H1 (cell line): ENCODE data around the gene CD44. TPM values are rescaled to one million over a fixed set of nuclear protein-coding genes. Genes with fewer than 3 reads are reported as not detected.

Experiments used
- CTCF ChIA-PET: fragments of 300-600 bp; sonication (Branson Sonifier 250); formaldehyde crosslinking; loops from one replicate; lab custom pipeline; 2021; ENCODE audit not compliant: partially characterized antibody; lab: Charles Lee
- POLR2A ChIA-PET: fragments of 300-600 bp; sonication (Branson Sonifier 250); formaldehyde crosslinking; loops from one replicate; lab custom pipeline; 2021; ENCODE audit warnings: inconsistent platforms; ENCODE audit not compliant: partially characterized antibody; lab: Charles Lee
- DNase-seq, 2 experiments: peaks; one replicate each; pipeline versions ENCODE4 v3.0.0 to v3.0.0-alpha.2; 2010 to 2022; ENCODE audit warnings: low spot score in 2 of 2, low read depth in 1 of 2, mixed read lengths in 1 of 2
- FAIRE-seq: peaks from 2 replicates; lab custom pipeline; 2011; peaks lifted over from hg19 to GRCh38; lab: Jason Lieb, UNC
- H2AFZ ChIP-seq: 2 replicates; pipeline ENCODE4 v1.8.1; 2012; ENCODE audit warnings: low read length, inconsistent platforms
- H2AK5ac ChIP-seq: 2 replicates; pipeline ENCODE4 v1.6.1; 2013; ENCODE audit warnings: low read depth, low read length
- H2BK120ac ChIP-seq: replicated peaks from 2 replicates; pipeline ENCODE3; 2013; ENCODE audit warnings: low read depth, low read length, inconsistent platforms
- H2BK12ac ChIP-seq: 2 replicates; pipeline ENCODE4 v1.6.1; 2013; ENCODE audit warnings: low read depth, low read length
- H2BK15ac ChIP-seq: 2 replicates; pipeline ENCODE4 v1.6.1; 2013; ENCODE audit warnings: low read length
- H2BK20ac ChIP-seq: 2 replicates; pipeline ENCODE4 v1.6.1; 2013; ENCODE audit warnings: low read length
- H2BK5ac ChIP-seq: 2 replicates; pipeline ENCODE4 v1.6.1; 2013; ENCODE audit warnings: low read depth, low read length
- H3K14ac ChIP-seq: 2 replicates; pipeline ENCODE4 v1.6.1; 2013; ENCODE audit warnings: inconsistent platforms; ENCODE audit not compliant: insufficient read length
- H3K18ac ChIP-seq: 2 replicates; pipeline ENCODE4 v1.6.1; 2013; ENCODE audit warnings: low read length; ENCODE audit errors: extremely low read depth
- H3K23ac ChIP-seq: 2 replicates; pipeline ENCODE4 v1.6.1; 2013; ENCODE audit warnings: inconsistent platforms; ENCODE audit not compliant: insufficient read length
- H3K23me2 ChIP-seq: 2 replicates; pipeline ENCODE4 v1.6.1; 2013; ENCODE audit warnings: low read depth, low read length
- H3K27ac ChIP-seq: 2 replicates; pipeline ENCODE4 v1.6.1; 2011; ENCODE audit warnings: low read depth, low read length, inconsistent platforms
- H3K27me3 ChIP-seq, 4 experiments: replicated peaks in 1 of 4; 1 replicate in 1 of 4; 2 replicates in 3 of 4; pipeline versions ENCODE4 v1.6.1 to v1.8.1; 2011 to 2013; ENCODE audit warnings: low read length in 3 of 4, mild to moderate bottlenecking in 3 of 4, inconsistent platforms in 2 of 4, mixed read lengths in 2 of 4, moderate library complexity in 1 of 4; ENCODE audit not compliant: control insufficient read depth in 3 of 4, insufficient read depth in 3 of 4; ENCODE audit errors: extremely low read depth in 1 of 4
- H3K36me3 ChIP-seq, 4 experiments: 2 replicates each; pipeline versions ENCODE4 v1.6.1 to v1.8.1; 2011 to 2013; ENCODE audit warnings: mild to moderate bottlenecking in 4 of 4, low read length in 3 of 4, moderate library complexity in 2 of 4, control low read depth in 1 of 4, inconsistent platforms in 1 of 4; ENCODE audit not compliant: insufficient read depth in 4 of 4, control insufficient read depth in 2 of 4
- H3K4ac ChIP-seq: replicated peaks from 2 replicates; pipeline ENCODE3; 2013; ENCODE audit warnings: low read length, low read depth, mixed read lengths, inconsistent platforms; ENCODE audit not compliant: insufficient read length
- H3K4me1 ChIP-seq, 4 experiments: replicated peaks in 1 of 4; 1 replicate in 1 of 4; 2 replicates in 3 of 4; pipeline versions ENCODE4 v1.6.1 to v1.8.1; 2011 to 2013; ENCODE audit warnings: low read length in 3 of 4, inconsistent platforms in 2 of 4, mixed read lengths in 1 of 4; ENCODE audit not compliant: insufficient read depth in 4 of 4, control insufficient read depth in 3 of 4
- H3K4me2 ChIP-seq, 2 experiments: 2 replicates each; pipeline versions ENCODE4 v1.6.1 to v1.8.1; 2011 to 2013; ENCODE audit warnings: low read depth in 2 of 2, low read length in 2 of 2, control low read depth in 1 of 2, inconsistent platforms in 1 of 2, mild to moderate bottlenecking in 1 of 2; ENCODE audit not compliant: insufficient read depth in 1 of 2
- H3K4me3 ChIP-seq, 4 experiments: fragments of 200-600, 300-600 bp in 1 of 4; sonication (generic), shearing (Covaris generic), sonication (Bioruptor Twin) in 1 of 4; 2 replicates each; pipeline versions ENCODE4 v1.5.1 to v1.8.1; 2011 to 2016; ENCODE audit warnings: low read length in 4 of 4, low read depth in 3 of 4, control low read depth in 2 of 4, inconsistent platforms in 2 of 4, mild to moderate bottlenecking in 2 of 4, mixed read lengths in 1 of 4, moderate library complexity in 1 of 4; ENCODE audit not compliant: insufficient read depth in 2 of 4; ENCODE audit errors: extremely low read depth in 1 of 4
- H3K56ac ChIP-seq: replicated peaks from 2 replicates; pipeline ENCODE3; 2013; ENCODE audit warnings: low read depth, mild to moderate bottlenecking, mixed read lengths, low read length, inconsistent platforms; ENCODE audit not compliant: insufficient read length
- H3K79me1 ChIP-seq: 2 replicates; pipeline ENCODE4 v1.6.1; 2013; ENCODE audit warnings: low read depth, low read length, control low read depth
- H3K79me2 ChIP-seq, 2 experiments: 2 replicates each; pipeline versions ENCODE4 v1.6.1 to v1.8.1; 2012 to 2013; ENCODE audit warnings: low read length in 2 of 2, mild to moderate bottlenecking in 2 of 2, inconsistent platforms in 1 of 2; ENCODE audit not compliant: insufficient read depth in 2 of 2, control insufficient read depth in 1 of 2
- H3K9ac ChIP-seq, 4 experiments: replicated peaks in 1 of 4; 1 replicate in 1 of 4; 2 replicates in 3 of 4; pipeline versions ENCODE4 v1.6.1 to v1.8.1; 2011 to 2013; ENCODE audit warnings: low read depth in 3 of 4, low read length in 3 of 4, control low read depth in 2 of 4, mild to moderate bottlenecking in 2 of 4, moderate library complexity in 2 of 4, inconsistent platforms in 1 of 4; ENCODE audit errors: extremely low read depth in 1 of 4
- H3K9me3 ChIP-seq, 2 experiments: 2 replicates each; pipeline versions ENCODE4 v1.6.1 to v1.8.1; 2012 to 2013; ENCODE audit warnings: mild to moderate bottlenecking in 2 of 2, moderate library complexity in 2 of 2, control low read depth in 1 of 2, inconsistent platforms in 1 of 2, low read depth in 1 of 2, low read length in 1 of 2, mixed read lengths in 1 of 2; ENCODE audit not compliant: insufficient read depth in 2 of 2
- H4K20me1 ChIP-seq, 2 experiments: replicated peaks in 1 of 2; 2 replicates each; pipeline versions ENCODE3 to v1.8.1; 2011 to 2013; ENCODE audit warnings: inconsistent platforms in 2 of 2, low read length in 2 of 2, mild to moderate bottlenecking in 1 of 2; ENCODE audit not compliant: insufficient read depth in 2 of 2, control insufficient read depth in 1 of 2
- H4K5ac ChIP-seq: 2 replicates; pipeline ENCODE4 v1.6.1; 2013; ENCODE audit warnings: low read length, low read depth, mixed read lengths, inconsistent platforms; ENCODE audit not compliant: insufficient read length
- H4K8ac ChIP-seq: 2 replicates; pipeline ENCODE4 v1.8.0; 2013; ENCODE audit warnings: mild to moderate bottlenecking, moderate library complexity, low read length, inconsistent platforms; ENCODE audit not compliant: insufficient read depth; ENCODE audit errors: extremely low read depth
- H4K91ac ChIP-seq: replicated peaks from 2 replicates; pipeline ENCODE3; 2013; ENCODE audit warnings: low read length, mixed read lengths, inconsistent platforms; ENCODE audit not compliant: insufficient read length
- EZH2 ChIP-seq: fragments of 200-600 bp; sonication (generic); IDR thresholded peaks from 2 replicates; pipeline ENCODE4 v1.7.1; 2012; ENCODE audit warnings: low read depth, mild to moderate bottlenecking, moderate library complexity, low read length, inconsistent platforms; ENCODE audit not compliant: severe bottlenecking
- JUN ChIP-seq: IDR thresholded peaks from 2 replicates; pipeline ENCODE4 v1.6.1; 2011; ENCODE audit warnings: low read depth, mild to moderate bottlenecking, improper control_type of control experiment, low read length
- RBBP5 ChIP-seq: IDR thresholded peaks from 2 replicates; pipeline ENCODE4 v1.7.1; 2012; ENCODE audit warnings: low read depth, mild to moderate bottlenecking, inconsistent platforms, low read length, moderate library complexity, borderline replicate concordance
- WGBS, 2 experiments: shearing (Covaris generic) in 1 of 2; methylation state at CpG; one replicate each; pipeline versions ENCODE4 v1.1.6 to v1.1.7; 2013 to 2015; ENCODE audit warnings: low lambda C conversion rate in 2 of 2, mixed read lengths in 2 of 2, inconsistent platforms in 1 of 2, low coverage in 1 of 2, missing lambda C conversion rate in 1 of 2; ENCODE audit not compliant: insufficient replicate concordance in 2 of 2, insufficient coverage in 1 of 2, insufficient read length in 1 of 2; ENCODE audit errors: extremely low coverage in 1 of 2, missing lambda C conversion rate in 1 of 2; 5-methylcytosine and 5-hydroxymethylcytosine counted together
- polyA plus RNA-seq, 7 experiments: library from polyadenylated mRNA; depleted of rRNA in 3 of 7; stranded (reverse) in 5 of 7; unstranded in 2 of 7; fragments of >200 nt in 5 of 7; fragments of 200-250 nt in 2 of 7; gene quantifications; 1 replicate in 5 of 7; 2 replicates in 1 of 7; 4 replicates in 1 of 7; pipeline versions ENCODE4 v1.2.1 to v1.2.3, GENCODE V29; 2011 to 2013; ENCODE audit warnings: missing spikeins in 2 of 7, mixed read lengths in 2 of 7
- total RNA-seq: library from RNA; stranded (reverse); fragmentation: NEBNext Ultra II Directional; extraction: Animal tissue kit (Norgen Biotek cat#: 25700); gene quantifications from 2 replicates; pipeline ENCODE4 v1.2.1, GENCODE V29; 2021
- TF ChIP-seq, protein P1 (sequence below): IDR thresholded peaks from 2 replicates; pipeline ENCODE4 v1.6.1; 2012; ENCODE audit warnings: low read length, inconsistent platforms

The CD44 gene
- total and polyA plus RNA-seq, 2 of the 8 experiments (the other 6 are each of a cell fraction or from before 2014, with no cell fraction given): 11.8 to 13.7 TPM

GRCh38 chr11:35139722-35140282 is 831 bp downstream of the CD44 start:
- FAIRE-seq: no peak
- H3K4ac ChIP-seq: no peak overlapping the region
- no peak overlapping the region for H3K14ac ChIP-seq
- no peaks in the 10 kb centered on the region for H3K36me3 ChIP-seq
- H3K9me3 ChIP-seq: no peaks in the 10 kb centered on the region
- ChIA-PET POLR2A (interaction anchor here (0.7 to 2.3 kb wide), 6 partner anchors 10 to 98 kb away, joined by 3 to 10 read pairs (median 3); no protein-coding TSS in a partner anchor), CTCF (interaction anchor here (0.8 to 1.8 kb wide), 8 partner anchors 12 to 1245 kb away, joined by 3 to 5 read pairs (median 3); no protein-coding TSS in a partner anchor)
- peak overlapping the region; percentile 98; the same call in 1 of the 2 replicates for H2BK12ac ChIP-seq
- peak overlapping the region; percentile 62 for H4K91ac ChIP-seq
- no peak overlapping the region for H2BK20ac ChIP-seq
- peak overlapping the region; percentile 96; the same call in 1 of the 2 replicates for H3K18ac ChIP-seq
- peak overlapping the region; percentile 50 to 71 (median 57); a peak in 7 of 8 replicates for H3K4me3 ChIP-seq
- no peak overlapping the region for H3K56ac ChIP-seq
- H3K4me2 ChIP-seq: peak overlapping the region; percentile 91 to 97
- H3K79me2 ChIP-seq: no peaks in the 10 kb centered on the region
- H3K23me2 ChIP-seq: peaks cover 14% of the 10 kb centered on the region
- H3K27me3 ChIP-seq: peaks cover 21 to 35% (median 31%) of the 10 kb centered on the region in 4 experiments
- H4K8ac ChIP-seq: no peak overlapping the region; the same call in 1 of the 2 replicates
- no peak overlapping the region for H3K9ac ChIP-seq
- H3K4me1 ChIP-seq: peaks cover 0 to 8% (median 3%) of the 10 kb centered on the region in 4 experiments; a peak in 5 of 7 replicates
- no peak overlapping the region for H2BK120ac ChIP-seq
- no peaks in the 10 kb centered on the region for H3K79me1 ChIP-seq
- no peak overlapping the region for H2BK15ac ChIP-seq
- H2AK5ac ChIP-seq: no peak overlapping the region
- TF ChIP-seq RBBP5 (no peak), JUN (no peak), EZH2 (no peak)
- TF ChIP-seq, protein P1, sequence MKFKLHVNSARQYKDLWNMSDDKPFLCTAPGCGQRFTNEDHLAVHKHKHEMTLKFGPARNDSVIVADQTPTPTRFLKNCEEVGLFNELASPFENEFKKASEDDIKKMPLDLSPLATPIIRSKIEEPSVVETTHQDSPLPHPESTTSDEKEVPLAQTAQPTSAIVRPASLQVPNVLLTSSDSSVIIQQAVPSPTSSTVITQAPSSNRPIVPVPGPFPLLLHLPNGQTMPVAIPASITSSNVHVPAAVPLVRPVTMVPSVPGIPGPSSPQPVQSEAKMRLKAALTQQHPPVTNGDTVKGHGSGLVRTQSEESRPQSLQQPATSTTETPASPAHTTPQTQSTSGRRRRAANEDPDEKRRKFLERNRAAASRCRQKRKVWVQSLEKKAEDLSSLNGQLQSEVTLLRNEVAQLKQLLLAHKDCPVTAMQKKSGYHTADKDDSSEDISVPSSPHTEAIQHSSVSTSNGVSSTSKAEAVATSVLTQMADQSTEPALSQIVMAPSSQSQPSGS: no peak
- H4K20me1 ChIP-seq: no peaks in the 10 kb centered on the region
- H3K23ac ChIP-seq: no peak overlapping the region
- DNase-seq: no peak
- 34% methylated on average over 8 of the region's 8 CpGs; no CpG with 5 or more reads in 1 of the 2 experiments for WGBS, 2 experiments
- H4K5ac ChIP-seq: no peak overlapping the region
- H2BK5ac ChIP-seq: 0 out of 2 replicates have a peak overlapping the region, but pooled peaks have one; percentile 66
- peak overlapping the region; percentile 69; the same call in 1 of the 2 replicates for H2AFZ ChIP-seq
- H3K27ac ChIP-seq: no peak overlapping the region
